Right lung (tissue), 5 donors: ENCODE data around the gene PRDM16. TPM values are rescaled to one million over a fixed set of nuclear protein-coding genes. Genes with fewer than 3 reads are reported as not detected.

Experiments
- DNase-seq, 2 donors: peaks; one replicate each; pipeline ENCODE4 v3.0.0-alpha.2; 2013
- polyA plus RNA-seq, 5 donors: library from polyadenylated mRNA; unstranded; fragments of 120-200 nt; gene quantifications; one replicate each; pipeline versions ENCODE4 v1.2.1 to v1.2.3, GENCODE V29; 2013; ENCODE audit warnings: inconsistent platforms in 1 of 5, low replicate concordance in 1 of 5; ENCODE audit not compliant: insufficient read length in 5 of 5, insufficient read depth in 1 of 5

The PRDM16 gene
- polyA plus RNA-seq, 5 donors: 9.8 to 16.0 (median 11.8) TPM

GRCh38 chr1:3389093-3389833, 320.3 kb downstream of the PRDM16 start:
- no peak for DNase-seq

- no peak for DNase-seq
Measured at GRCh38 chr1:3390291-3390690, 321.3 kb downstream of the PRDM16 start.

- no peak for DNase-seq
Measured at GRCh38 chr1:3391711-3392110, 322.7 kb downstream of the PRDM16 start.

- DNase-seq: peak in 1 of 2 donors; percentile 21
Measured at GRCh38 chr1:3393024-3393986, 324.3 kb downstream of the PRDM16 start.

GRCh38 chr1:3393987-3394920, 325.3 kb downstream of the PRDM16 start:
- no peak for DNase-seq

GRCh38 chr1:3396411-3396810, 327.4 kb downstream of the PRDM16 start:
- no peak for DNase-seq

GRCh38 chr1:3397311-3397710, 328.3 kb downstream of the PRDM16 start:
- DNase-seq: no peak

- DNase-seq: no peak
Measured at GRCh38 chr1:3398396-3399140, 329.6 kb downstream of the PRDM16 start.

GRCh38 chr1:3399732-3400131, 330.7 kb downstream of the PRDM16 start:
- no peak for DNase-seq

GRCh38 chr1:3401585-3402257, 332.7 kb downstream of the PRDM16 start:
- DNase-seq: no peak

- no peak for DNase-seq
Measured at GRCh38 chr1:3402258-3403010, 333.4 kb downstream of the PRDM16 start.

- no peak for DNase-seq
Measured at GRCh38 chr1:3403011-3403345, 334.0 kb downstream of the PRDM16 start.

GRCh38 chr1:3403388-3404231, 334.6 kb downstream of the PRDM16 start:
- no peak for DNase-seq

- DNase-seq: no peak
Measured at GRCh38 chr1:3404301-3404700, 335.3 kb downstream of the PRDM16 start.

GRCh38 chr1:3404801-3405200, 335.8 kb downstream of the PRDM16 start:
- DNase-seq: no peak

GRCh38 chr1:3405491-3405890, 336.5 kb downstream of the PRDM16 start:
- no peak for DNase-seq

GRCh38 chr1:3405974-3406867, 337.2 kb downstream of the PRDM16 start:
- DNase-seq: no peak

GRCh38 chr1:3407021-3407420, 338.0 kb downstream of the PRDM16 start:
- DNase-seq: no peak
